CD14-positive monocyte (primary cell): ENCODE data around the gene ZNF85. TPM values are rescaled to one million over a fixed set of nuclear protein-coding genes. Genes with fewer than 3 reads are reported as not detected.
A peak's percentile ranks its signal among the peaks of the same experiment; 100 is the strongest.

Source experiments
- DNase-seq, 3 donors: peaks; one replicate each; pipeline ENCODE4 v3.0.0-alpha.2; 2011 to 2022
- H2AFZ ChIP-seq: 2 replicates; pipeline ENCODE4 v1.6.0; 2012; ENCODE audit warnings: mild to moderate bottlenecking, low read depth, low read length, inconsistent platforms; ENCODE audit not compliant: insufficient read depth, poor library complexity, severe bottlenecking
- H3K27ac ChIP-seq, 2 donors: 1 replicate in 1 of 2; 2 replicates in 1 of 2; pipeline ENCODE4 v1.5.1; 2012 to 2013; ENCODE audit warnings: low read length in 2 of 2, control low read depth in 1 of 2, inconsistent platforms in 1 of 2, low read depth in 1 of 2, mild to moderate bottlenecking in 1 of 2
- H3K27me3 ChIP-seq, 2 donors: one replicate each; pipeline versions ENCODE4 v1.6.0 to v1.6.1; 2011 to 2013; ENCODE audit warnings: low read length in 2 of 2; ENCODE audit not compliant: control insufficient read depth in 2 of 2, insufficient read depth in 2 of 2
- H3K36me3 ChIP-seq, 2 donors: replicated peaks in 1 of 2; 1 replicate in 1 of 2; 2 replicates in 1 of 2; pipeline versions ENCODE4 v1.5.1 to v1.6.1; 2012 to 2013; ENCODE audit warnings: low read length in 2 of 2, control low read depth in 1 of 2, inconsistent platforms in 1 of 2, mild to moderate bottlenecking in 1 of 2; ENCODE audit not compliant: insufficient read depth in 2 of 2, control insufficient read depth in 1 of 2
- H3K4me1 ChIP-seq, 2 donors: 1 replicate in 1 of 2; 2 replicates in 1 of 2; pipeline versions ENCODE4 v1.5.1 to v1.6.1; 2012 to 2013; ENCODE audit warnings: low read length in 2 of 2, control low read depth in 1 of 2, inconsistent platforms in 1 of 2, mild to moderate bottlenecking in 1 of 2, moderate library complexity in 1 of 2; ENCODE audit not compliant: insufficient read depth in 2 of 2, control insufficient read depth in 1 of 2
- H3K4me2 ChIP-seq: replicated peaks from 2 replicates; pipeline ENCODE3; 2012; ENCODE audit warnings: low read length, moderate library complexity, mild to moderate bottlenecking; ENCODE audit not compliant: poor library complexity, severe bottlenecking; ENCODE audit errors: extremely low read depth
- H3K4me3 ChIP-seq, 3 experiments: fragments of 200-600 bp in 1 of 3; sonication (generic) in 1 of 3; replicated peaks in 1 of 3; 1 replicate in 2 of 3; 2 replicates in 1 of 3; pipeline ENCODE4 v1.5.1; 2011 to 2013; ENCODE audit warnings: low read length in 3 of 3, mild to moderate bottlenecking in 3 of 3, control low read depth in 2 of 3, low read depth in 2 of 3, inconsistent platforms in 1 of 3, moderate library complexity in 1 of 3
- H3K79me2 ChIP-seq: 2 replicates; pipeline ENCODE4 v1.6.0; 2012; ENCODE audit warnings: mild to moderate bottlenecking, control low read depth, inconsistent platforms, low read length, moderate library complexity; ENCODE audit not compliant: insufficient read depth
- H3K9ac ChIP-seq: 2 replicates; pipeline ENCODE4 v1.6.0; 2017; ENCODE audit warnings: low read length, mild to moderate bottlenecking; ENCODE audit not compliant: insufficient read depth, poor library complexity, severe bottlenecking
- H3K9me3 ChIP-seq, 2 donors: replicated peaks in 1 of 2; 1 replicate in 1 of 2; 2 replicates in 1 of 2; pipeline versions ENCODE4 v1.5.1 to v1.6.1; 2012 to 2013; ENCODE audit warnings: low read length in 2 of 2, control low read depth in 1 of 2; ENCODE audit not compliant: control insufficient read depth in 1 of 2, insufficient read depth in 1 of 2
- H4K20me1 ChIP-seq: 2 replicates; pipeline ENCODE4 v1.6.0; 2012; ENCODE audit warnings: mild to moderate bottlenecking, low read length, control low read depth, moderate library complexity; ENCODE audit not compliant: insufficient read depth
- H3K27ac Mint-ChIP-seq, 7 donors: one replicate each; pipeline ENCODE4 v1.8.0; 2020; ENCODE audit warnings: mild to moderate bottlenecking in 7 of 7, mixed read lengths in 7 of 7, moderate library complexity in 6 of 7, inconsistent platforms in 2 of 7
- H3K27me3 Mint-ChIP-seq, 3 donors: one replicate each; pipeline ENCODE4 v1.8.0; 2021 to 2022; ENCODE audit warnings: low read depth in 3 of 3, mild to moderate bottlenecking in 3 of 3, mixed read lengths in 3 of 3, moderate library complexity in 3 of 3, inconsistent platforms in 1 of 3
- H3K36me3 Mint-ChIP-seq, 2 donors: one replicate each; pipeline ENCODE4 v1.8.0; 2020; ENCODE audit warnings: mixed read lengths in 2 of 2, inconsistent platforms in 1 of 2, mild to moderate bottlenecking in 1 of 2
- H3K4me1 Mint-ChIP-seq: one replicate; pipeline ENCODE4 v1.8.0; 2020; ENCODE audit warnings: mild to moderate bottlenecking, mixed read lengths
- H3K4me3 Mint-ChIP-seq, 2 donors: one replicate each; pipeline ENCODE4 v1.8.0; 2020; ENCODE audit warnings: mild to moderate bottlenecking in 2 of 2, mixed read lengths in 2 of 2, moderate library complexity in 1 of 2
- H3K9me3 Mint-ChIP-seq, 7 donors: one replicate each; pipeline ENCODE4 v1.8.0; 2020 to 2022; ENCODE audit warnings: mixed read lengths in 7 of 7, mild to moderate bottlenecking in 6 of 7, moderate library complexity in 6 of 7, inconsistent platforms in 2 of 7
- CTCF ChIP-seq: fragments of 200-600 bp; IDR thresholded peaks from one replicate; pipeline ENCODE4 v1.8.0; 2022; ENCODE audit warnings: antibody characterized with exemption, mild to moderate bottlenecking
- WGBS: methylation state at CpG from one replicate; pipeline ENCODE4 v1.1.5; 2013; ENCODE audit warnings: missing lambda C conversion rate; ENCODE audit not compliant: insufficient coverage; 5-methylcytosine and 5-hydroxymethylcytosine counted together
- intact Hi-C, 2 donors: fragments of 100-400 bp; cut with micrococcal nuclease; formaldehyde crosslinking; loops; one replicate each; pipeline versions ENCODE4 v1.15.0 to v1.15.1; 2023
- polyA minus RNA-seq: library from RNA; depleted of rRNA, polyadenylated mRNA; stranded (reverse); fragments of >200 nt; gene quantifications from 2 replicates; pipeline ENCODE4 v1.2.3, GENCODE V29; 2012
- polyA plus RNA-seq, 3 donors: library from polyadenylated mRNA; depleted of rRNA in 1 of 3; unstranded in 2 of 3; stranded (reverse) in 1 of 3; fragments of 300-500 nt in 2 of 3; fragments of >200 nt in 1 of 3; fragmentation: Illumina TruSeq in 2 of 3; gene quantifications; 1 replicate in 2 of 3; 2 replicates in 1 of 3; pipeline ENCODE4 v1.2.3, GENCODE V29; 2012 to 2021
- total RNA-seq, 12 experiments: library from RNA in 1 of 12; stranded (reverse) in 1 of 12; fragments of 120-200 nt in 1 of 12; gene quantifications; one replicate each; pipeline ENCODE4 v1.2.4 and lab custom pipeline; 2013 to 2026; ENCODE audit warnings: mixed read lengths in 6 of 12, inconsistent platforms in 1 of 12

The ZNF85 gene
- 4.8 TPM for total RNA-seq (2013)
- polyA plus RNA-seq (1 to 10 TPM in 2 of 3 donors, under 1 TPM in 1; 0.85 to 2.8 (median 1.2) TPM), polyA minus RNA-seq (1.1 and 3.3 TPM in 2 replicates), total RNA-seq (lab: John Stamatoyannopoulos, UW) (0.29 to 2.7 (median 1.7) reads per million in 11 experiments)

- 0% methylated on average over 27 of the region's 38 CpGs for WGBS
- Mint-ChIP-seq H3K4me1 (peaks cover 11% of the 10 kb centered on the region), H3K4me3 (peak within 1 kb of the TSS; percentile 94 to 96), H3K27ac (peak within 1 kb of the TSS; percentile 88 to 97 (median 94)), H3K36me3 (peaks cover 7 to 8% of the 10 kb centered on the region in 2 donors), H3K27me3 (peaks cover 1 to 4% (median 2%) of the 10 kb centered on the region in 3 donors), H3K9me3 (peaks cover 18 to 79% (median 71%) of the 10 kb centered on the region in 7 donors)
- no peaks in the 10 kb centered on the region for H3K27me3 ChIP-seq
- peak within 1 kb of the TSS; percentile 85 for H2AFZ ChIP-seq
- no peaks in the 10 kb centered on the region for H4K20me1 ChIP-seq
- H3K36me3 ChIP-seq: peaks cover 0 to 4% of the 10 kb centered on the region in 2 donors
- peak; percentile 55 to 73 (median 70) for DNase-seq
- no peak for TF ChIP-seq CTCF
- peak within 1 kb of the TSS; percentile 86 to 92 for H3K27ac ChIP-seq
- peaks cover 8 to 17% of the 10 kb centered on the region in 2 donors for H3K4me1 ChIP-seq
- peak within 1 kb of the TSS; percentile 80 for H3K4me2 ChIP-seq
- intact Hi-C loops: no loop called here
- peak within 1 kb of the TSS; percentile 58 to 84 (median 65) for H3K4me3 ChIP-seq
- H3K9me3 ChIP-seq: peaks cover 49 to 59% of the 10 kb centered on the region in 2 donors
- H3K9ac ChIP-seq: peak within 1 kb of the TSS; percentile 77
- H3K79me2 ChIP-seq: no peaks in the 10 kb centered on the region
Measured at GRCh38 chr19:20923077-20923871, at the start of gene ZNF85. Gene ZNF85, plus strand, starts transcription at chr19:20923251. Its CDS starts 150 bp downstream, at chr19:20923401.

GRCh38 chr19:20879501-20879900, 43.5 kb upstream of the ZNF85 start:
- H3K36me3 Mint-ChIP-seq: no peaks in the 10 kb centered on the region

More at GRCh38 chr19:20879501-20879900, 43.5 kb upstream of the ZNF85 start:
- Histone ChIP-seq H3K79me2 (no peaks in the 10 kb centered on the region), H3K4me2 (no peak overlapping the region), H3K4me3 (no peak overlapping the region), H3K9me3 (peaks cover 71 to 100% of the 10 kb centered on the region in 2 donors), H2AFZ (no peak overlapping the region), H3K27ac (no peak overlapping the region), H3K4me1 (no peaks in the 10 kb centered on the region), H4K20me1 (no peaks in the 10 kb centered on the region), H3K36me3 (no peaks in the 10 kb centered on the region), H3K27me3 (no peaks in the 10 kb centered on the region), H3K9ac (no peak overlapping the region)
- intact Hi-C loops: no loop called here
- no peak for TF ChIP-seq CTCF
- no peak for DNase-seq
- Mint-ChIP-seq H3K27me3 (no peaks in the 10 kb centered on the region), H3K9me3 (peaks cover 59 to 87% (median 81%) of the 10 kb centered on the region in 7 donors), H3K4me1 (no peaks in the 10 kb centered on the region), H3K4me3 (no peak overlapping the region), H3K27ac (no peak overlapping the region)
- 50% methylated on average over 1 of the region's 1 CpG for WGBS
